NCI-H2107 treated with DMSO at 0.1 percent for 48 hours (cell line): ENCODE data around the gene ABCD1.
"Not testable (repeated sequence)": the region's sequence is repeated elsewhere in the genome, so short reads cannot be mapped to it uniquely, and the experiment has no call there.

Experiments used
- DNase-seq: peaks from one replicate; lab custom pipeline; 2025; ENCODE audit not compliant: unreplicated experiment; lab: John Stamatoyannopoulos, UW

Gene ABCD1

DNA sequence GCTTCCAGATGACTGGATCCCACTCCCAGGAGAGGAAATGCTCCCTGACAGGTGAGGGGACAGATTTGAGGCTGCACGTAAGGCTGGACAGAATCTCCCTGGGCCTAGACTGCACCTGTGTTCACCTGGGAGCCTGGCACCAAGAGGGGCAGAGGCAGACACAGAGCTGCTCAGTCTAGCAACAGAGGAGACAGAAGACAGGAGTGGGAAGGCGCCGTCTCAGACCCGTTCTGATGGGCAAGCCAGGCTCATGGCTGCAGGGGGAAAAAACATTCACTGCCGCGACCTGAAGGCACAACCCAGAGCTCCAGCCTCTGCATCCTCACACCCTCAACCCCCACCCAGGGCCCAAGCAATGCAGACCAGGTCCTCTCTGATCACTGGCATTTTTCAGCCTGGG is 17.2 kb upstream of the ABCD1 start:
- DNase-seq = no peak

DNA sequence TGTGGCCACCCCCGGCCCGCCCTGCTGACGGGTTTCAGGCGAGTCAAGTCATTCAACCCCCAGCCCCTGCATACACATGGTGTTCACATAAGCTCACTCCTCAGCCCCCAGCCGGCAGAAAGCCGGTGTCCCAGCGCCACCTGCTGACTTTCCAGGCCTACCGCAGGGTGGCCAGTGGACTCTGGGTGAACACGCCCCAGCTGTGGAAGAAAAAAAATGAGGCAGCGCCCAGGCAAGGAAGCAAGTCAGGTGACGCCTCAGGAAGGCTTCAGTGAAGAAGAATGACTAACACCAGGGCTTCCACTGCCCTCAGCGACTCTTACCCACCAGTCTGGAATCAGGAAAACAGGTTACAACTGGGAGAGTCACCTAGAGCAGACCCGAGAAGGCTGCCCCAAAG is 16.2 kb upstream of the ABCD1 start:
- peak; percentile 43 for DNase-seq

DNA sequence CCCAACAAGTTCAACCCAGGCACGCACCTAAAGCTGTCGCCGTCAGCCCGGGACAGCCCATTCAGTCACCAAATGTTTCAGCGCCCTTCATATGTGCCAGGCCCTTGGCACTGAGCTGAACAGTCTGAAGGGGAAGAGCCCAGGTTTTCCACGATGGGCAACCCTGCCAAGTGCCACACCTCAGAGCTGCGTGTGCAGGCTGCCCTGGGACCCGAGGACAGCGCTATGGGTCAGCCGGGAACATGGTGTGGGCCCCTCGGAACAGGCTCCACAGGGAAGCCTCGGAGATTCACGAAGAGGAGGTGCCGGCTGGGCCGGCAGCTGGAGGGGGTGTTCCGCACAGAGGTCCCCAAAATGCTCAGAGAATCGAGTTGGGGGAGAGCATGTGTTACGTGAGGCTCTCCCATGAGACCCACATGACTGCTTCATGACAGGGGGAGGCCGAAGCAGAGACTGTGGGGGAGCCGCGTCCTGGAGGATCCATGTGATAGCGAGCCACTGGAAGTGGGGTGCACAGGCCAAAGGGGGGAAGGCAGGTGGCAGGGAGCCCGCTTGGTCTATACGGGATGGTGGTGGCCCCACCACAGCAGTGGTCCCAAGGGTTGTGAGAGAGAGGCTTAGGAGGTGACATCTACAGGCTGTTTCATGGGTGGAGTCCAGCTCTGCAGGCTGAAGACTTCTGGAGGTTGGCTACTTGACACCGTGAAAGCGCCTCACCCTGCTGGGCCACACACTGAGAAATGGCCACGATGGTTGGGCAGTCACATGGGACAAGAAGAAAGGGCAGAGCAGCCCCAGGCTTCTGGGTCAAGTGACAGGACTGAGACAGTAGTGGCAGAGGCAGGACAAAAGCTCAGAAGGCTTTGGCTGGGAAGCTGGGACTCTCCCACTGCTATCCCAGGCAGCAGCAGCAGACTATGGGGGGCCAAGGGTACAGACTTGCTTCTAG is 14.7 kb upstream of the ABCD1 start:
- no peak for DNase-seq

DNA sequence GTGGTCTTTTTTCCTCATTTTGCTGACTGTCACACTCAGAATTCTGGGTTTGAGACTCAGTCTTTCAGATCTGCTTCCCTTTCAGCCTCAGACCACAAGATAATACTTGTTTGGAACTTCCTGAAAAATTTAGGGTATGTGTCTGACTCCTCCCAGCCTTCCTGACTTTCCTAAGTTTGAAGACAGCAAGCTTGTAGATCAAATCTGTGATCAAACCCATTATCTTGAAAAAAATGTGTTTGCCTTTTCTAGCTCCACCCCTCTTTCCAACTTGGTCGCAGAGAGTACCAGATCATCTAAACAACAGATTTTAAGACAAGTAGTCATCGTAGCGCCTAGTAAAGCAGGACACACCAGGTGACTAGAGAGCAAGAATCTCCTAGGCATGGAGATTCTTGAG is 10.4 kb upstream of the ABCD1 start:
- DNase-seq = no peak

DNA sequence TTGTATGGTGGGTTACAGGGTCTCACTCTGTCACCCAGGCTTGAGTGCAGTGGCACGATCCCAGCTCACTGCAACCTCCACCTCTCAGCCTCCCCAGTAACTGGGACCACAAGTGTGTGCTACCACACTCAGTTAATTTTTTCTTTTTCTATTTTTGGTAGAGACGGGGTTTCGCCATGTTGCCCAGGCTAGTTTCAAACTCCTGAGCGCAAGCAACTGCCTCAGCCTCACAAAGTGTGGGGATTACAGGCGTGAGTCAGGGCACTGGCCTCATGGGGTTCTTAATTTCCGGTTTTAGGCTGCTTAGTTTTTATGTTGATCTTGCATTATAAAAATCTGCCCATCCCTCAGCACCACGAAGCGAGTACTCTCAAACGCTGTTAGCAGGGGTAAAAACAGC is 7.2 kb upstream of the ABCD1 start:
- no peak for DNase-seq

DNA sequence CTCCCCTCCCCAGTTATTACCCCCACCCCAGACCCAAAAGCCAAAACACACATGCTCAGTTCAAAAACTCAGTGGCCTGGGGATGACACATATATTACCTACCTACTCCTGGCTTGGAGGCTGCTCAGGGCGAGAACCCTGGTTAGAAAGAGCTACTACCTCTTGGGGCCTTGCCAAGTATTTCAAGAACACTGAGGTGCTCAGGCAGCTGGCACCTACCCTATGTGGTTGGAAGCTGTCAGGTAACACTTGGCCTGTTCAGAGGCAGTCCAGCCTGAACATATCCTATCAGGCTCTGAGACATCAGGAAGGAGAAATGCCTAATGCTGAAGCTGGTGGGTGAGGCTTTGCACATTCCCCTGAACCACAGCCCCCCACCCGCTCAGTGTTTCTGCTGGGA is 5.4 kb upstream of the ABCD1 start:
- no peak for DNase-seq

DNA sequence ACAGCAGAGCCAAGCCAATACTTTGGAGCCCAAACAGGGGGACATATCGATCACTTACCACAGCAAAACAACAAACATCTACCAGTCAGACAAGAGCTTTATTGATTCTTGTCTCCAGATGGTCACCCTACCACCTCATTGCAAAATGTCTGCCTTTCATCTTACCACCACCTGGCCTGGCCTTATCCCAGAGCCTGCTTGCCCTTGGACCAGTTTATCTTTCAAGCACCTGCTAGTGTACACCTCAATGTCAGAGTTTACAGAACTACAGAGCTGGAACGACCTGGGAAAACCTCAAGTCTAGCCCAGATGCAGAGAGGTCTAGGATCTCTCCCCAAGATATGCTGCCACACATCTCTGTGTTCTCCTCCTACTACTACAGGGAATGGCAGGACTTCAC is 5.0 kb upstream of the ABCD1 start:
- DNase-seq = no peak

DNA sequence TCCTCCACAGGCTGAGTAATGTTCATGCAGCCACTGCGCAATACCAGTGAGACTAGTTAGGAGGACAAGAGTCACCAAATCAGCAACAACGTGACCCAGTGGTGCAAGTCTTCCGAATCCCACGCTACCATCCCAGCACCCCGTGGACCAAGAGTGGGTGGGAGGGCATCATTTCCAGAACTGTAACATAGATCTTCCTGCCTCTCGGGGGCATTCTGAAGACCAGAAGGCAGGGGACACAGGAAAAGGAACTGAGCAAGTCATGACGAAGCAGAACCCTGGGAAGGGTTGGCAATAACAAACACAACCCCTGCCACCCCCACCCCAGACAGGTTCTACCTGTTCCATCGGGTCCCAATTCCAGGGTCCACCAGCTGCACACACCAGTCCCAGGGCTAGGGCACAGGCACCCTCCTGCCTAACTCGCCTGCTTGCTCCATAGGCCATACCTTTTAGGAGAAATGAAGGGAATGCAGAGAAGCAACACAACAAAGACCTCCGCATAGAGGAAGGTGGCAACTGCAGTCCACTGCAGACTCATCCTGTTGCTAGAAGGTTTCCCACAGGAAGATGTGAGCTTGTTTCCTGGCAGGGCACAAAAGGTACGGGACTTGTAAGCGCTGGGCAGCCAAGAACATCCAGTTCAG is 1.8 kb upstream of the ABCD1 start:
- no peak for DNase-seq

DNA sequence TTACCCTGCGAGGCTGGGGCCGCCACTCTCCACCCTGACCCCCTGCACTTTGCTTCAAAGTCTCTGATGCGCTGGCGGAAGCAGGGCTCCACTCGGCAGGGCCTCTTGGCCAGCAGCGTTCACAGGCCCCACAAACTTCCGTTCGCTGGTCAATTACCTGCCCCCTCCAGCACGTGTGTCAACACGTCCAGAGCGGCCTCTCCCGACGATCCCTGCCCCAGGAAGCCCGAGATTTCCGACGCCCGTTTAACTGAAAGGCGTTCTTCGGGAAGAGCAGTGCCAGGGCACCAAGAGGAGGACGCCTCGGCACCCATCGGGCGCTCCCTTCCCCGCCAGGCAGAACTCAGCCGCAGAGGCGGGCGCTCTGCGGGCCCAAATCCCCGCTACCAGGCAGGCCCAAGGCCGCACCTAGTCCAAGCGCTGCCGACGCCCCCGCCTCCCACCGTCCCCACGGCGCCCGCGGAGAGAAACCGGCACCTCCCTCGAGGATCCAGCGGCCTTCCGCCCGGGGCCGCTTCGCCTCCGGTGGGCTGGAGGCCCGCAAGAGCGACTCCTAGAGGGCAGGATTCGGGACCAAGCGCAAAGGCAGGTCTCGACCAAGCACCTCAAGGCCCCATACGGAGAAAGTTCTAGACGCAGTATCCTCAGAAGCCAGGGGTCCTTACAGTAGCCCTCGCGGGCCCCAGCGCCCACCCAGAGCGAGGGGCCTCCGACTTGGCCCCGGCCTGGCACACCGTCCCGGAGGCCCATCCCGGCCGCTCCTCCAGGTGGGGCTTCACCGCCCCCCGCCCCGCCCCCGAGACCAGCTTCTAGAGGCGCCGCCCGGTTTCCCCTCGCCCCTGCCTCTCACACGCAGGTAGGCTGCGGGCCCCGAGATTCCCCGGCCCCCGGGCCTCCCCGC is 1.1 kb upstream of the ABCD1 start:
- DNase-seq = no peak

DNA sequence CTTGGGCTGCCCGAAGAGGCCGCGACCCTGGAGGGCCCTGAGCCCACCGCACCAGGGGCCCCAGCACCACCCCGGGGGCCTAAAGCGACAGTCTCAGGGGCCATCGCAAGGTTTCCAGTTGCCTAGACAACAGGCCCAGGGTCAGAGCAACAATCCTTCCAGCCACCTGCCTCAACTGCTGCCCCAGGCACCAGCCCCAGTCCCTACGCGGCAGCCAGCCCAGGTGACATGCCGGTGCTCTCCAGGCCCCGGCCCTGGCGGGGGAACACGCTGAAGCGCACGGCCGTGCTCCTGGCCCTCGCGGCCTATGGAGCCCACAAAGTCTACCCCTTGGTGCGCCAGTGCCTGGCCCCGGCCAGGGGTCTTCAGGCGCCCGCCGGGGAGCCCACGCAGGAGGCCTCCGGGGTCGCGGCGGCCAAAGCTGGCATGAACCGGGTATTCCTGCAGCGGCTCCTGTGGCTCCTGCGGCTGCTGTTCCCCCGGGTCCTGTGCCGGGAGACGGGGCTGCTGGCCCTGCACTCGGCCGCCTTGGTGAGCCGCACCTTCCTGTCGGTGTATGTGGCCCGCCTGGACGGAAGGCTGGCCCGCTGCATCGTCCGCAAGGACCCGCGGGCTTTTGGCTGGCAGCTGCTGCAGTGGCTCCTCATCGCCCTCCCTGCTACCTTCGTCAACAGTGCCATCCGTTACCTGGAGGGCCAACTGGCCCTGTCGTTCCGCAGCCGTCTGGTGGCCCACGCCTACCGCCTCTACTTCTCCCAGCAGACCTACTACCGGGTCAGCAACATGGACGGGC is 579 bp downstream of the ABCD1 start:
- no peak for DNase-seq

DNA sequence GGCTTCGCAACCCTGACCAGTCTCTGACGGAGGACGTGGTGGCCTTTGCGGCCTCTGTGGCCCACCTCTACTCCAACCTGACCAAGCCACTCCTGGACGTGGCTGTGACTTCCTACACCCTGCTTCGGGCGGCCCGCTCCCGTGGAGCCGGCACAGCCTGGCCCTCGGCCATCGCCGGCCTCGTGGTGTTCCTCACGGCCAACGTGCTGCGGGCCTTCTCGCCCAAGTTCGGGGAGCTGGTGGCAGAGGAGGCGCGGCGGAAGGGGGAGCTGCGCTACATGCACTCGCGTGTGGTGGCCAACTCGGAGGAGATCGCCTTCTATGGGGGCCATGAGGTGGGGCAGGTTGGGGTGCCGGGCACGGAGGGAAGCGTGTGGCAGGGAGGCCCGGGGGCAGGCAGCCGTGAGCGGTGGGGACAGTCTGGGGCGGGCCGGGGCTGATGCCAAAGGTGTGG is 1.2 kb downstream of the ABCD1 start:
- DNase-seq = no peak

DNA sequence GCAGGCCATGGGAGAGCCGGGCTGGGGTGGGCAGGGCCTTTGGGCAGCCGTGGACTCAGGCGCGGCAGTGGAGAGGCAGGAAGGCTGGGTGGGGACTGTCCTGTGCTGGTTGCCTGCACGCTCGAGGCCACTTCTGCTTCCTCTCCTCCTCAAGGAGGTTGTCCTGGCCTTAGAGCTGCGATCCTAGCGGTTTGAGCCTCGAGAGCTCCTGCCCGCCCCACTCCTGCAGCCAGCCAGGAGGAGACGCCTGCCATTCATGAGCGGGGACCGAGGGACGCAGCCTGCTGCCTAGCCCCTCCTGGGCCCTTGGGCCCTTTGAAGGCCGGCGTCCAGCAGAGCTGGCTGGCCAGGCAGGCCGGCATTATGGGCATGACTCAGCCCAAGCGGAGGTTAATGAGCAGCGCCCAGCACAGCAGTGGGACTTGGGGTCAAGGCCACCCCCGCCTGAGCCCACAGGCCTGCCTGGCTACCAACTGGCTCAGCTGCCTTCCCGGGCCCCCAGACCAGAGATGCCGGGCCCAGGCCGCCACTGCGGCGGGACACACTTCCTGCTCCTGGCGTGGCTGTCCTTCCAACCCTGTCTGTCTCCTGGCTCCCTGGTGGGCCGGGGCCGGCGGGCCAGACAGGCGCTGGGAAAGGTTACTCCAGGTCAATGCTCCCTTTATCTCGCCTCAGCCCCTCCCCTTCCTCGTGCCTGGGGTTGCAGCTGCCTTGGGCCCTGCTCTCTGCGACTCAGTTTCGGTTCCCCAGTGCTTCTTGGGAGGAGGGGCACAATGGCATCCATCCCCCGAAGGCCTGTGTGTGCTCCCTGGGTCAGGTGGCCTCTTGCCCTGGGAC is 1.8 kb downstream of the ABCD1 start:
- DNase-seq = peak; percentile 60

DNA sequence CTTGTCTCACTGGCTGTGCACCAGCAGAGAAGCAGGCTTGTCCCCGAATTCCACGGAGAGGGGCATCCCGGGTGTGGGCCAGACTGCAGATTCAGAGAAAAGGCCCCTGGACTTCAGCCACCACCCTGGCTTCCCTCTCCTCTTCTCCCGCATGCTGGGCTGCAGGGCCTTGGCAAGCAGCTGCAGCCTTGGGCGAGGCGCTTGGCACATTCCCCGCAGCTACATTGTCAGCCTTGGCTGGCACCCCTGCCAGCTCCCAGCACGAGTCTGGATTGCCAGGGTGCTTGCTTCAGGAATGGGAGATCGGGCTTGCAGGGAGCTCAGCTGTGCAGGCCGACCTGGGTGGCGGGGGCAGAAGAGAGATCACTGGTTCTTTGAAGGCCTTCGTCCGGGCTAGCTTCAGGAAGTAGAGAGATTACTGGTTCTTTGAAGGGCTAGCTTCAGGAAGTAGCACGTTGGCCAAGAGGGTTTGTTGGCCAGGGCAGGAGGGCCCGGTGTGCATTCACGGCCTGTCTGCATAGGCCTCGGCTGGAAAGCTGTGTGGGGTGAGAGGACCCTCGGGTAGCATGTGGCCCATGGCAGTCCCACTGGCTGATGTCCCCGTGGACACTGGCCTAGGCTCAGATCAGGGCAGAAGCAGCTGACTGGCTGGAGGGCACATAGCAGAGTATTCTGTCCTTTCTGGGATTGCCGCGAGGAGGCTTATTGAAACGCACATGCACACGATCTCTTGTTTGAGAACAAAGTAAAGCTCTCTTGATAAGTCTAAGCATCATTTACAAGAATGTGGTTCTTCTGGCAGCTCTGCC is 2.7 kb downstream of the ABCD1 start:
- peak; percentile 60 for DNase-seq

DNA sequence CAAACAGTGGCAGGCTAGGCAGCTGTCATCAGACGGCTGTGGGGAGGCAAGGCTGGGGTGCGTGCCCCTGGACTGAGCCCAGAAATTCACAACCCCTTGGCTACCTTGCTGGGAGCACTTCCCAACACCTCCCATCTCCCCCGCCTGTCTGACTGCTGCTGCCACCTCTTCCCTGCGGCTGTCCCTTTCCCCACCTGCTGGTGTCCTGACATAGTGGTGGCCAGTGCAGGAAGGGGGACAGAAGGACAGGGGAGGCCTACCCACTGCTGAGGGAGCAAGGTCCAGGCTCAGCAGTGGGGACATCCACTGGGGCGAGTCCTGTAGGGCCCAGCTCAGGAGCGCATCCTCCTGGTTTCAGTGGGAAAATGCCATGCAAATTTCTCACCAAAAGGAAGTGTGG is 3.4 kb downstream of the ABCD1 start:
- no peak for DNase-seq

DNA sequence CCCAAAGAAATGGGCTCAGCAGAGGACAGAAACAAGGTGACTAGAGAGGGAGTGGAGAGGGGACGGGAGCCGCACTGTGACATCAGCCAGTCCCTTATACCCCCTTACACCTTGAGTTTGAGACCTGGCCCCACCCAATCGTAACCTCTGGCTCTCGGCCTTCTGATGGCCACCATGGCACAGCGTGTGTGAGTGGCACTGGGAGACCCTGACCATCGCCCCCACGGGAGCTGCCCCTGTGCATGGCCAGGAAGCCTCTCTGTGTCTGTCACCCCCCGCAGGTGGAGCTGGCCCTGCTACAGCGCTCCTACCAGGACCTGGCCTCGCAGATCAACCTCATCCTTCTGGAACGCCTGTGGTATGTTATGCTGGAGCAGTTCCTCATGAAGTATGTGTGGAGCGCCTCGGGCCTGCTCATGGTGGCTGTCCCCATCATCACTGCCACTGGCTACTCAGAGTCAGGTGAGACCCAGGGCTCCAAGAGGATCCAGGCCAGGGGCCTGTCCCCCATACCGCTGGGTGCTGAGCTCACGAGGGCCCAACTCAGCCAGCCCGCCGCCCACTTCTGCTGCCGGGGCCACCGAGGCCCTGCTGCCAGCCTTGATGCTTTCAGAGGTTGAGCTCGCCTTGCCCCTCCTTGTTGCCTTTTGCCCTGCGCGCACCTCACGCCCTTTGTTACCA is 4.4 kb downstream of the ABCD1 start:
- no peak for DNase-seq

DNA sequence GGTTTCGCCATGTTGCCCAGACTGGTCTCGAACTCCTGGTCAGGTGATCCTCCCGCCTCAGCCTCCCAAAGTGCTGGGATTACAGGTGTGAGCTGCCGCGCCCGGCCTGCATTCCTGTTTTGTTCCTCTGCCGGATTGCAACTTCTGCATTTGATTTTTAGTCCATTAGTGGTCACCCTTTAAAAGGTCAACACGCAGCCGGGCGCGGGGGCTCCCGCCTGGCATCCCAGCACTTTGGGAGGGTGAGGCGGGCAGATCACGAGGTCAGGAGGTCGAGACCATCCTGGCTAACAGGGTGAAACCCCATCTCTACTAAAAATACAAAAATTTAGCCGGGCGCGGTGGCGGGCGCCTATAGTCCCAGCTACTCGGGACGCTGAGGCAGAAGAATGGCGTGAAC is 5.5 kb downstream of the ABCD1 start:
- not testable (repeated sequence) for DNase-seq

DNA sequence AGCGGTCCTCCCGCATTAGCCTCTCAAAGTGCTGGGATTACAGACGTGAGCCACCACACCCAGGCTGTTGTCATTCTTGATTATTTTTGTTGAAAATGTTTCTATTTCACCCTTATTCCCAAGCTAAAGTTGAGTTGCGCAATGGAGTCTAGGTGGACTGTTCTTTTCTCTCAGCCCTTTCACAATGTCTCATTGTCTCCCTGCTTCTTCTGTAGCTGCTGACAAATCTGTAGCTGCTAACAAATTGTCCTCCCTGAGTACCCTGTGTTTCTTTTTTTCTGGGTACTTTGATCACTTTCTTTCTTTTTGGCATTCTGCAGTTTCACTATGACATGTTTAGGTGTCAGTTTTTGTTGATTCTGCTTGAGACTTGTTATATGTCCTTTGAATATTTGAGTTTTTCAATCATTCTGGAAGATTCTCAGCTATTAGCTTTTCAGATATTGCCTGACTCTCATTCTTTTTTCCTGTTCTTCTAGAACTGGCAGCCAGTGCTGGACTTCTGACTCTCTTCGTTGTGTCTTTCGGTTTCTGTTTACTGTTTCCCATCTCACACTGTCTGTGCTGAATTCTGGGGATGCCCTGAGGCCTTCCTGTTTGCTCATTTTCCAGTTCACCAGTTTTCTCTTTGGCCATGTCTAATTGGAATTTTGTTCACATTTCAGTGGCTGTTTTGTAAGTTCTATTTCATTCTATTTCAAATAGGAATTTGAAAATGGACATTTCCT is 6.6 kb downstream of the ABCD1 start:
- no peak for DNase-seq

DNA sequence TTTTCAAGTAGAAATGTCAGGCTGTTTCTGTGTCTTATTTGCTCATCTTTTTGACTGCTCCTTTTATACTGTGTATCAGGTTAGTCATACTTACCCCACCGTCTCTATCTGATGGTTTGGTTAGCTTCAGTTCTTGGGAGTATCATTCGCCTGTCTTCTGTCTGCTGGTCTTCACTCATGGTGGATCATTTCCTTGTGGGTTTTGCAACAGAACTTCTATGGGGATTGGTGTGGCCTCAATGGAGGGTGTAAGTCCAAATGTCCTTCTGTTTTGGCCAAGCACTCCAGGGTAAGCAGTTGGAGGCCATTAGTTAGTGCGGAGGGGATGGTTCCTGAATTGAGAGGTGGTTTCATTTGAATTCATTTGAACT is 7.2 kb downstream of the ABCD1 start:
- no peak for DNase-seq
